HG03280 (cell line): ENCODE measurements around the gene ANGPTL7.
"Not testable (repeated sequence)": the region's sequence is repeated elsewhere in the genome, so short reads cannot be mapped to it uniquely, and the experiment has no call there.

ENCODE experiments used
- ATAC-seq: cut with Tn5 transposase; IDR thresholded peaks from one replicate; pipeline ENCODE4 v1.9.1; 2021; ENCODE audit warnings: mild to moderate bottlenecking, moderate library complexity; ENCODE audit not compliant: unreplicated experiment

The ANGPTL7 gene

DNA sequence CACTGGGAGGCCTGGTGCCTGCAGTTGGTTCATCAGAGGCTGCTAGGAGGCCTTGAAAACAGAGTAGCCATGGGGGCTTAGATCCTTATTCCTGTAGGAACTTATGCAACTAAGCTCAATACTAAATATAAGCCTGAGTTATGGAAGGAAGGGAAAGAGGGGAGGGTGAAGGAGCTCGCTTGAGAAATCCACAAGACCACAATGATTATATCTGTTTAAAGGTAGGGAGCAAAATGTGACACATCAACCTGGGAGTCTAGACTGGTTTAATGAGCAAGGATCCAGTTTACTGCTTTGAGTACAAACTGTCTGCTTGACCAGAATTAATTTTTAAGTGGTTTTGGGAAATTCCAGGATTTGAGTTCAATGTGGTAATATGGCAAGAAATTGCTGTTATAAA is 20.4 kb upstream of the ANGPTL7 start:
- no peak for ATAC-seq

DNA sequence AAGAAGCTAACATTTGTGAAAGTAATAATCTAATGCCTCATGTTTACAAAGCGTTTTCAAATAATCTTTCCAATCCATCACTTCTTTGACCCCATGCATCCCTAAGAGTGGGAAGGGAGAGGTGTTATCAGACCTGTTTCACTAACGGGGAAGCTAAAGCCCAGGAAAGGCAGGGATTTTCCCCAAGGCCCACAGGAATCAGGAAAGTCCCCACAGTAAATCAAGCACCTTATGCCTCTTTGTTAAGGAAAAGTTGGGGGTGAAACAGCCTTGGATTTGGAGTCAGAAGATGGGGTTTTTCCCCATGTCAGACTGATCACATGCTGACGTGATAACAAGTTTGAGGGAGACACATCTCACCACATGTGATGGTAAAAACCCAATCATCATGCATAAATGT is 20.0 kb upstream of the ANGPTL7 start:
- no peak for ATAC-seq

DNA sequence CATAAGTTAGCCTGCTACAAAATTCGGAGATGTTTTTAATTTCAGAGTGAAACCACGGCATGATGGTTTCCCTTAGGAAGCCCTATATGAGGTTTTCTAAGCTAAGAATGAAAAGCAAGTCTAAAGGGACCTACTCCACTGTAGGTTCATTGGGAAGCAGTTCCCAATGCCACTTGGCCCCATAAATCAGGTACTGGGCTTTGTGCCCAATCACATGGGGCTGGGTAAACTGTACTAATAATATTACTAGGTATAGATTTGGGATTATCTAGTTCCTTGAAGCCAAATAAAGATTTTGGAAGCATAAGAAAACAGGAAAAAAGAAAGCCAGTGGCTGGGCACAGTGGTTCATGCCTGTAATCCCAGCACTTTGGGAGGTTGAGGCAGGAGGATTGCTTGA is 19.1 kb upstream of the ANGPTL7 start:
- no peak for ATAC-seq

DNA sequence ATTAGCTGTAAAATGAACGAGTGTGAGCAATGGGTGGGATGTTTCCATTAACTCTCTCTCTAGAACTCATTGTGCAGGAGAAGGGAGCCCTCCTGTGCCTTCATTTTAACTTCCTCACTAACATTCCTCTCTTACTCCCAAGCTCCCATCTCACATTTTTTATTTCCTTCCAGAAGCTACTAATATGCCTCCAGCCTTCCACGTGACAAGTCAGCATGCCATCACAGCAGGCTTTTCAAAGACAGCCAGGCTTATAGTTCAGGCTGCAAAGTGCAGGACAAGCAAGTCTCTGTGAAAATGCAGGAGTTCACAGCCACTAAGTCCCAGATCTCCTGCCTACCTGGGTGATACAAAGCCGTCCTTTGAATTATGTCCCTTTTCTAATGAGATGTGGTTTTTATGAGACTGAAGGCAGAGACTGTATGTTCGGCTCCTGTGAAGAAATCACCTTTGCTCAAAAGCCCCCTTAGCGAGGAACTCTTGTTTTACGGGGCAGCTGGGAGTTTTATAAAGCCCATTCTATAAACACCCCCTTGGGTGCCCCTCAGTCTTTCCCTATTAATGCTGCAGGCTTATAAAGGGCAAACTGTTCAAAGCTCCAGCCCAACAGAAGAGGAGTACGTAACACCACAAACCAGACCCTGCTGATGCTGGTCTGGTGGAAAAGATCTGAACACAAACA is 14.8 kb upstream of the ANGPTL7 start:
- no peak for ATAC-seq

DNA sequence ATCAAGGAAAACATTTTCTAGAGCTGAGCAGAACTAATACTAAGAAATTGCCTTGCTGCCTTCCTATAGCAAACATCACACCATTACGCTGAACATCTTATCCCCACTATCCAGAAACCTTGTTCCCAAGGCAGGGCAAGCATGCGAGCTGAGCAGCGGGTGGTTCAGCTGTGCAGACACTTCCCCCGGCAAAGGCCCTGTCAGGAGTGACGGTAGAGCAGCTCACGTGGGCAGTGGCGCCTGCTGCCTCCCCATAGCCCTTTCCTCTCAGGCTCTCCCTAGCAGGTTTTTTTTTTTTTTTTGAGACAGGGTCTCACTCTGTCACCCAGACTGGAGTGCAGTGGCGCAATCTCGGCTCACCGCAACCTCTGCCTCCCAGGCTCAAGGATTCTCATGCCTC is 13.7 kb upstream of the ANGPTL7 start:
- no peak for ATAC-seq

DNA sequence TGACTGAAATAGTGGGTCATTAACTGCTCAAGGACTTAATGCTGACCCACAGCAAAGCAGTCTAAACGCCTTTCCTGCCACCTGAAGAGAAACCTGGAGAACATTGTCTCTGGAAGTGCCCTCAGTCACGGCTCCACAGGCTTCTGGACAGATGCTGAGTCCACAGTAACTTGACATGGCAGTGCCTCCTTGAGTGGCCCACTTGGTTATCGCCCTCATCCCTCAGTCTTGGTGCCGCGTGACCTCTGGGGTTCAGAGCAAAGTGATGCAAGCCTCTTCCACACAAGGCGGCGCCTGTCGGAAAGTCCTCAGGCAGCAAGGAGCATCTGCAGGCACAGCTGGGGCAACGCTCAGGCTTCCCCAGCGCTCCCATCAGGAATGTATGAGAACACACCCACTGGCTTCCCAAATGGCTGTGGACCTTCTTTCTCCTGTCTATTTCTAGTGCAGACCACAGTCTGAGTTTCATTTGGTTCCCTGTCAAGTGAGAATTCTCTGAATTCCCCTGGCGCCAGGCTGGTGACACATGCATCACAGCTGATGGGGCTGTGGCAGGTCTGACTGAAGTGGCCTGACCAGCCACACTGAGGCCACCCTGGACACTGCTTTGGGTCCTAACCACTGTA is 13.0 kb upstream of the ANGPTL7 start:
- no peak for ATAC-seq

DNA sequence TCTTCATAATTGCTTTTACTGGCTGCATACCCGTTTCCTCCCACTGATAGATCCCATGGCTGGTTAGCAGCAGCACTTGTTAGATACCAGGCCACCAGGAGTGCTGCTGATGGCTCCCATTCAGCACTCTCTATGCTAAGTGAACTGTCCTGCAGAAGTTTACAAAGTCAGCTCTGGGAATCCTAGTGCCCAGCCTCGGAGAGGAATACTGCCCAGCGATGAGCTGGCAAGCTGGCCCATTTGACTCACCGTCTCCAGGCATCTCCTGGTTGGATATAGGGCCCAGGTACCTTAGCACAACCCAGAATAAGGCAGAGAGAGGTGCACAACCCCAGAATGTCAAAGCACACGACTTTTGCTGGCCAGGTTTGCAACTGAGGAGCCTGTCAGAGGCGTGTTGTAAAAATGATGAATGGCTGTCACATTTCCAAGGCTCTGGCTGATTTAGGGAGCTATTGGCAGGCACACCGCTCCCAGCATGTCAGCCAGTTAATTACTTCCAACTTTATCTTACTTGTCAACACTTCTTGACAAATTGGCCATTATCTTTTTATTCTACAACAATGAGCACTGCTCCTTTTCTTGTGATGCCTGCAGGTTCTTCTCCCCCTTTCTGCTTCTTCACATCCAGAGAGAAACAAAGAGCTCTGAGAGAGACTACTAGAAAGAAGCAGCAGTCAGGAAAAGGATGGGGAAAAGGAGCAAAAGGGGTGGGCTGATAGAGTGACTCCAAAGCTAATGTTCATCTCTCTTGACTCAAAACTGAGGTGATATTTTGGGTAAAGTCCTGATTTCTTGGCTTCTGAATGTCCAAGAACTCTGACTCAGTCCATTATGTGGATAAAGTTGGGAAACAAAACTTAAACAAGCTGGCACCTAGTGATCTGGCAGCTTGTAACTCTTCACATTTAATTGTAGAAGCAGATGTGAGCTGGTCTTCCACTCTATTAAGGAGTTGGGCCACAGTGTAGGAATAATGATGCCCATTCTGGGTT is 10.8 kb upstream of the ANGPTL7 start:
- no peak for ATAC-seq

DNA sequence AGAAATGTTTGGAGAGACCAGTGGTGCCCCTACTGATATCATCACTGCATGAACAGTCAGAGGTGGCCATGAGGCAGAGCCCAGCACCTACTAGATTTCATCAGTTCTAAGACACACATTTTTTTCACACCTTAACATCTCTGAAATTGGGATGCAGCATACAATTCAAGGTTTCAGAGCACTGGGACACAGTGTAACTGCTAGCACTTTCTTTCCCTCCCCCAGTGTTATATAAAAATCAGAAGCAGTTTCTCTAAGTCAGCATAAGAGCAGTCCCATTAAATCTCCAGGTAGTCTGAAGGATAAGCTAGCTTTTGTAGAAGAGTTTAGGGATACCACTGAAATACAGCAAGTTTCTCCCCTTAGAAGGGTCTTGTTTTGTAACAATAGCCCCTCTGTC is 10.0 kb upstream of the ANGPTL7 start:
- ATAC-seq, result no peak

DNA sequence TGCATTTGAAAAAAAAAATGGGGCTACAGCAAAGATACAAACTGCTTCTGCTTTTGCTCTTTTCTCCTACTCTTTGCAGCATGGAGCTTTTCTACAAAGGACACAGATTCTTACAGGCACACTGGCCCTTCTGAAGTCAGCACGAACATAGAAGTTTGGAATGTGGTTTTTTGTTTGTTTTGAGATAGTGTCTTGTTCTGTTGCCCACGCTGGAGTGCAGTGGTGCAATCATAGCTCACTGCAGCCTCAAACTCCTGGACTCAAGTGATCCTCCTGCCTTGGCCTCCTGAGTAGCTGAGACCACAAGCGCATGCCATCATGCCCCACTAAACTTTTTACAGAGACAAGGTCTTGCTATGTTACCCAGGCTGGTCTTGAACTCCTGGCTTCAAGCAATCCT is 9.4 kb upstream of the ANGPTL7 start:
- ATAC-seq, result not testable (repeated sequence)

DNA sequence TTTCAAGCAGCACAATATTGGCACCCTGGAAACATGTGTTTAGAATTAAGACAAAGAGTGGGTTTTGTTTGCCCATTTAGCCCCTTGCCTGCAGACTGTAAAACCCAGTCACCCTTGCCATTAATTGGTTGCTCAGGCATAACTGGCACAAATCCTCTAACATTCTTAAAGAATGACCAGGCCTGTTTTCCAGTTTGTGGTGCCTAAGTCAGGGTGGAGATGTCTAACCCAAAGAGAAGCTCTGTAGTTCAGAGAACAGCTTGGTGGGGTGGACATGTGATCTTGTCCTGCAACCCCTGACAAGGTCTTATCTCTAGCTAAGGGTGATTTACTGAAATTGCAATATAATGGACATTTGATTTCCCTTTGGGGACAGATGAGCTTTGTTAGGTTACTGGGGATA is 8.8 kb upstream of the ANGPTL7 start:
- ATAC-seq, result no peak

DNA sequence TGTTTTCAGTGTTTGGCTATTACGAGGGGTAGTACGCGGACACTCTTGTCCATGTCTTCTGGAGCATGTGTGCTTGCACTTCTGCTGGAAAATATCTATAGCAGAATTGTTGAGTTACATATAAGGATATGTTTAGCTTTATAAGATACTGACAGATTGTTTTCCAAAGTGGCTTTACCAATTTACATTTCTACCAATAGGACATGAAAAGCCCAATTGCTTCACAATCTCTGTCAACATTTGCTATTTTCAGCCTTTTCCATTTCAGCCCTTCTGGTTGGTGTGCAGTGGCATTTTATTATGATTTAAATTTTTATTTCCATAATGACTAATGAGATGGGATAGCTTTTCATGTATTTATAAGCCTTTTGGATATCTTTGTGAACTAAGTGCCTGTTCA is 6.3 kb upstream of the ANGPTL7 start:
- ATAC-seq, result no peak

DNA sequence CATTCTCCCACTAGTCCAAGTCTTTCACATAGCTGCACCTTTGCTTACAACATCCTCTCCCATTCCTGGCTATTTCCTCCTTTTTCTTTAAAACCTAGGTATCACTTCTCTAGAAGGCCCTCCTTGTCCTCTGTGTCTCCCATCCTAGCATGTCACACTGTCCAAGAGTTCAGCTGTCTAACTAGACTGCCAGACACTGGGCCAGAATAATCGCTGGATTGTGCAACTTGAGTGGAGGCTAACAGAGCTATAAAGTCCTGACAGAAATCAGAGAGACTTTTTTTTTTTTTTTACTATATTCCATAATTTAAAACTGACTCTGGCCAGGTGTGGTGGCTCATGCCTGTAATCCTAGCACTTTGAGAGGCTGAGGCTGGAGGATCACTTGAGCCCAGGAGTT is 4.2 kb upstream of the ANGPTL7 start:
- no peak for ATAC-seq

DNA sequence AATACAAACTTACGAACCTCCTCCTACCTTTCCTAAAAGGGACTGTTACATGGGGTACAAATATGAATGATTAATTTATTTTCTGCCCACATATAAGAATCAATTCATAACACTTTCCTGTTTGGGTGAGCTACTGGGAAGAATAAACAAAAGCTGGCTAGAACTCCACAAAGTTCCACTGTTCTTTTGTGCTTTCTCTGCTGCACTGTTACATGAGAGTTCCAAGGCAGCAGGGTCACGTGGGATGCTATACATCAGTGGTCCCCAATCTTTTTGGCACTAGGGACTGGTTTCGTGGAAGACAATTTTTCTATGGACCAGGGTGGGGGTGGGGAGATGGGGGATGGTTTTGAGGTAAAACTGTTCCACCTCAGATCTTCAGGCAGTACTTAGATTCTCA is 2.2 kb upstream of the ANGPTL7 start:
- ATAC-seq, result no peak

DNA sequence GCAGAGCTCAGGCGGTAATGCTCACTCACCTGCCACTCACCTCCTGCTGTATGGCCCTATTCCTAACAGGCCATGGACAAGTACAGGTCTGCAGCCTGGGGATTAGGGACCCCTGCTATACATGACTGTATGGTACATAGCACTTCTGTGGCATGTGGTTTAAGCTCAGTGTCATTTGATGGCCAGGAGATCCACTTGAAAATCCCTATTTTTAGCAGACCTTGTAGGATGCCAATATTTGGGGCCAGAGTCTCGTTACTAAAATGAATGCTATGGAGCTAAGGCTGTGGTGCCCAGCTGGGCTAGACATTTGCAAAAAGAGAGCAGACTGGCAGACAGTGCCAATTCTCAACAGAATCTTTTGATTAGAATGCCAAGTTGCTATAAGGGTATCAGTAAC is 1.7 kb upstream of the ANGPTL7 start:
- no peak for ATAC-seq

DNA sequence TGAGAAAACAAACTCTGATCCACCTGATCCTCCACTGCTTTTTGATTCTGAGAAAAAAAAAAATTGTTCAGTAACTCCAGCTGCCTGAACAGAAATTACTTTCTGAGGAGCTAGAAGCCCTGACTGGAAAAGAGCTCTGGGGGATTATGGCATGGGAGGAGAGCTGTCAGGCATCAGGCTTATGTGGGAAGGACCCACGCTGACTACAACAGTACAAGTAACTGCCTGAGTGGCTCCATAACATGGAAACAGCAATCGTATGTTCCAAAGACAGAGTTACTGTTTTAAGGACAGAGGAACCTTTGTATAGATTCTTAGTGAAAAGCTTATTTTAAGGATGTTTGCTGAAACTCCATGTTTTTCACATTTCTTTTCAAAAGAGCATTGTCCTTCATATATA is 1.2 kb upstream of the ANGPTL7 start:
- ATAC-seq, result no peak

DNA sequence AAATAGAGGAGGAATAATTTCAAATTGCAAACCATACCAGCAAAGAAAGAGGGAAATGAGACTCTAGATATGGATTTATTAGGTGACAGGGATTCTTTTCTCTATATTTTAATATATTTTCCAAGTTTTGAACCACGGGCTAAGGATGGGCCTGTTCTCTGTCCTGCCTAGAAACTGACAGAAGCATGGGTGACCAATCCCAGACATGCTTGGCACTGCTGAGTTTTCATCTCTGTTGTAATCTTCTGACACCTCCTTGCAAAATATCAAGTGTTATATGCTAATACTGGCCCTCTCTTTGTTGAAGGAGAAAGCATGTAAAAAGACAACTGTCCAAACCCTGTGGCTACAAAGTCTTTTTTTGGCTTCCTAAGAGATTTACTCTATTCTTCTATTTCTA is 774 bp upstream of the ANGPTL7 start:
- no peak for ATAC-seq

DNA sequence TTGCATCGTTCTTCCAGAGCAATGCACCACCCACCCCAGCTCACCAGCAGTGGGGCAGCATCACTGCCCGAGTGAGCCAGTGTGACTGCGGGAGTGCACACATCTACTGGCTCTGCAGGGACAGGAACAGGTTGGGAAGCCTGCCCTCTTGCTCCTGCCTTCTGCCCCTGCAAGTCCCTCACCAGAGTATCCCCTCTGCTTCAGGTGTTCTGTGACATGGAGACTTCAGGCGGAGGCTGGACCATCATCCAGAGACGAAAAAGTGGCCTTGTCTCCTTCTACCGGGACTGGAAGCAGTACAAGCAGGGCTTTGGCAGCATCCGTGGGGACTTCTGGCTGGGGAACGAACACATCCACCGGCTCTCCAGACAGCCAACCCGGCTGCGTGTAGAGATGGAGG is 4.2 kb downstream of the ANGPTL7 start:
- no peak for ATAC-seq

DNA sequence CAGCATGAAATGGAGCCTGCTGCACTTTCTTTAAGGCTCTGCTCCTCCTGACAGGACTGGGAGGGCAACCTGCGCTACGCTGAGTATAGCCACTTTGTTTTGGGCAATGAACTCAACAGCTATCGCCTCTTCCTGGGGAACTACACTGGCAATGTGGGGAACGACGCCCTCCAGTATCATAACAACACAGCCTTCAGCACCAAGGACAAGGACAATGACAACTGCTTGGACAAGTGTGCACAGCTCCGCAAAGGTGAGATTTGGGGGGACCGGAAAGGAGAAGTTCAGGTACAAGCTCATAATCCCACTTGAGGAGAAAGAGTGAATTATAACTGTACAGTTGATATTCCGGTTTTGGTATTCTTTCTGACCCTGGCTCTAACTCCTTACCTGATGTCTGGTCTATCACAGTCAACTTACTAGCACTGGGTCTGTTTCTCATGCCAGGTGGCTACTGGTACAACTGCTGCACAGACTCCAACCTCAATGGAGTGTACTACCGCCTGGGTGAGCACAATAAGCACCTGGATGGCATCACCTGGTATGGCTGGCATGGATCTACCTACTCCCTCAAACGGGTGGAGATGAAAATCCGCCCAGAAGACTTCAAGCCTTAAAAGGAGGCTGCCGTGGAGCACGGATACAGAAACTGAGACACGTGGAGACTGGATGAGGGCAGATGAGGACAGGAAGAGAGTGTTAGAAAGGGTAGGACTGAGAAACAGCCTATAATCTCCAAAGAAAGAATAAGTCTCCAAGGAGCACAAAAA is 5.4 kb downstream of the ANGPTL7 start:
- no peak for ATAC-seq

DNA sequence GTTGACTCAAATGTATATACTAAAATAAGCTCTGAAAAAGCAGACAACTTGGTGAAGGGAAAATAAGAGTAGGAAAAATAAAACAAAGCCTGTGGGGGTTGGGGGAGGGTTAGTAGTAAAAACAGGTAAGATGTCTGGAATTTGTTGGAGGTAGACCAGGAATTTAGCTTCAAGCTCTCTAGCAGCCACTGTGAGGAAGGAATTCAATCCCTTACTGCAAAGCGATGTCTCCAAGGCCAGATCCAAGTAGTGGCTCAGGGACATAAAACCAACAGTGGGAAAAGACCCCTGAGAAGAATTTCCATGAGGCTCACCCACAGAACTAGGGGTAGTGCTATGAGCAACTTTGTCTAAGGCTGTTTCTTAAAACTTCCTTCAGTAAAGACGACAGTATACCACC is 7.8 kb downstream of the ANGPTL7 start:
- no peak for ATAC-seq

DNA sequence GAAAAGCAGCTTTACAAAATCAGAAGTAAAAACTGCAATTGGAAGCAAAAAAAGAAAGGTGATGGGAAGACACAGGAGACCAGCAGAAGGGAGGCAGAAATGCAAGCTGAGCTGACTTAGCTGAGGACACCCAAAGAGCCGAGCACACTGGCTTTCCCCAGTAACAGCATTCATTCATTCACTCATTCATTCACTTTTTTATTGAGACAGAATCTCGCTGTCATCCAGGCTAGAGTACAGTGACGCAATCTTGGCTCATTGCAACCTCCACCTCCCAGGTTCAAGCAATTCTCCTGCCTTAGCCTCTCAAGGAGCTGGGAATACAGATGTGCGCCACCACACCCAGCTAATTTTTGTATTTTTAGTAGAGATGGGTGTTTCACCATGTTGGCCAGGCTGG is 8.2 kb downstream of the ANGPTL7 start:
- ATAC-seq, result no peak

DNA sequence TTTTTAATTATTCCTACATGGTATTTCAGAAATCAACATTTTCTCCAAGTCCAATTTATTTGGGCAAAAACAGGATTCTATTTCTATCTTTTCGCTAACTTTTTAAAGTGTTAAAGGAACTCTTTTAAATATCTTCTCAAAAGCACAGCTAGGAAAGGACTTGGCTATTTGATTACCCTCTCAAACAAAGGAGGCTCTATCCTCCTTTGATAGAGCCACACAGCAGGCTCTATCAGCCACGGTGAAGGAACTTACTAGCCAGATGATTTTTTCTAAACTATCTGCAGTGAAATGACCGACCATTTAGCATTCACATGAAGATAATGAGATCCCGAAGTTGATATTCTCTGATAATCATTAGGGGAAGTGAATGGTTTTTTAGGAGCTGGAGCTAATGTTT is 9.1 kb downstream of the ANGPTL7 start:
- ATAC-seq, result no peak
